GM18508 (cell line): Measurements from ENCODE around the gene GPS2.

Experiments used
- ATAC-seq: cut with Tn5 transposase; IDR thresholded peaks from one replicate; pipeline ENCODE4 v1.9.1; 2021; ENCODE audit warnings: moderate number of reproducible peaks; ENCODE audit not compliant: insufficient read depth, unreplicated experiment

Gene GPS2, protein sequence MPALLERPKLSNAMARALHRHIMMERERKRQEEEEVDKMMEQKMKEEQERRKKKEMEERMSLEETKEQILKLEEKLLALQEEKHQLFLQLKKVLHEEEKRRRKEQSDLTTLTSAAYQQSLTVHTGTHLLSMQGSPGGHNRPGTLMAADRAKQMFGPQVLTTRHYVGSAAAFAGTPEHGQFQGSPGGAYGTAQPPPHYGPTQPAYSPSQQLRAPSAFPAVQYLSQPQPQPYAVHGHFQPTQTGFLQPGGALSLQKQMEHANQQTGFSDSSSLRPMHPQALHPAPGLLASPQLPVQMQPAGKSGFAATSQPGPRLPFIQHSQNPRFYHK

DNA sequence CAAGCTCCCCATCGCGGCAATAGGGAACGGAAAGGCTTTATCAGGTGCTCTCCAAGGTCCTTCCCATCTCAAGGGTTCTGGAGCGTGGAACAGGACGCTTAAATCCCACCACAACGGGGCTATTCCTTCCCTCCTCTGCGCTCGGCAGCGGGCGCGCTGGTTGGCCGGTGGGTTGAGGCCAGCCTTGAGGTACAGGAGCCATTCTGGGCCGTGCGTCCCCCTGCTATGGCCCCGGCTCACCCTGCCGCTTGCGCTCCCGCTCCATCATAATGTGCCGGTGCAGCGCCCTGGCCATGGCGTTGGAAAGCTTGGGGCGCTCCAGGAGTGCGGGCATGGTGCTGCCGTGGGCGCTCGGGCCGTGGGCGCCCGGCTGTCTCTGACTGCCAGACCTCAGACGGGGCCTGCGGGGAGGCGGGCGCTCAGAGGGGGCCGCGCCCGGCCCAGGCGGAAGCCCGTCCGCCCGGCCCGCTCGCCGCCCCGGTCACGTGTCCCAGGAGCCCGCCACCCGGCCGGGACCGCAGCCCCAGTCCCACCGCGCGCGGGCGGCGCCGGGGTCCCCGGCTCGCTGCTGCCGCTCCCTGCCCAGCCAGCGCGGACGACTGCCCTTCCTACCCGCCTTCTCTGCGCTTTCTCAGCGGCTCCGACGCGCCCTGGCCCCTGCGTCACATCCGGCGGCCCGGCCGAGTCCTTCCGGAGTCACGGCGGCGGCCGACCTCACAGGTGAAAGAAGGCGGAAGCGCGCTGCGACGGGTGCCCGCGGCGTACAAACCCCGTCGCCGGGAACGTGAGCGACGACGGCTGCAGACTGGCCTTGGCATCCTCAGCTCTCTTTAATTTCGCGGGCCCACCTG lies at the start of gene GPS2:
GPS2 (minus strand) TSS at position 642 of the 851 bp plus-strand sequence; CDS start at position 334, 308 bp downstream.
- ATAC-seq: no peak

DNA sequence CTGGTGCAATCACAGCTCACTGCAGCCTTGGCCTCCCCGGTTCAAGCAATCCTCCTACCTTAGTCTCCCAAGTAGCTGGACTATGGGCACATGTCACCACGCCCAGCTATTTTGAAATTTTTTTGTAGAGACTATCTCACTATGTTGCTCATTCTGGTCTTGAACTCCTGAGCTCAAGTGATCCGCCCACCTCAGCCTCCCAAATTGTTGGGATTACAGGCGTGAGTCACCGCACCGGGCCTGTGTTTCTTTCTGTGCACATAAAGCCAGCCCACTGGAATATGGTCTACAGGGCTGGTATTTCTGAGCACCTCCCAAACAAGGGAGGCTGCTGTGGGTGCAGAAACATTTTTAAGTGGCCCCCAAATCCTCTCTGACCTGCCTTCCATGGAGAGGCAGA lies 48.2 kb upstream of the GPS2 start:
- no peak for ATAC-seq

DNA sequence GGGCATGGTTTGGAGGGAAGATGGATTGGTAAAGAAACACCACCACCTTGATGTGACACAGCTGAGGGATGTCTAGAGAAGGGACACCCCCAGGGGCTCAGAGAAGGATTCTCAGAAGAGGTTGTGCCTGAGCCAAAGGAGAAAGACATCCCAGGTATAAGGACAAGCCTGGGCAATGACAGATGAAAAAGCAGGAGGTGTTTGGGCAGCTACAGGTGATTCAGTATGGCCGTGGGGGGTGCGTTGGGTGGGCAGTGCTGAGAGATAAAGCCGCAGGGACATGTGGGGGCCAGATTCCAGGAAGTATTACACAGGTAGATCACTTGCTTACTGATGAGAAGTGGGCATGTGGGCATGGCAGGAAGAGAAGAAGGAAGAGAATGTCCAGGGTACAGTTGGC lies 46.7 kb upstream of the GPS2 start:
- ATAC-seq: no peak

DNA sequence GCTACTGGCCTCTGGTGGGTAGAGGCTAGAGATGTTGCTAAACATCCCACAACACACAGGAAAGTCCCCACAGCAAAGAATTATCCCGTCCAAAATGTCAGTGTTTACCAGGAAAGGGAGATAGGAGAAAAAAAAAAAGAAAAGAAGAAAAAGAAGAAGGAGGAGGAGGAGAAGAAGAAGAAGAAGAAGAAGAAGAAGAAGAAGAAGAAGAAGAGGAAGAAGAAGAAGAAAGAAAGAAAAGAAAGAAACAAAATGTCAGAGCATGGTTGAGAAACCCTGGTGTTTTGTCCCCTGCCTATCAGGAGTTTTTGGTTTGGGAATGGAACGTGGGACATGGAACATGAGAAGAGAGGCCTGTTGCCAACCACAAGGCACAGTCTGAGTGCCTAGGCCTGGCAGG lies 42.2 kb upstream of the GPS2 start:
- ATAC-seq: no peak

DNA sequence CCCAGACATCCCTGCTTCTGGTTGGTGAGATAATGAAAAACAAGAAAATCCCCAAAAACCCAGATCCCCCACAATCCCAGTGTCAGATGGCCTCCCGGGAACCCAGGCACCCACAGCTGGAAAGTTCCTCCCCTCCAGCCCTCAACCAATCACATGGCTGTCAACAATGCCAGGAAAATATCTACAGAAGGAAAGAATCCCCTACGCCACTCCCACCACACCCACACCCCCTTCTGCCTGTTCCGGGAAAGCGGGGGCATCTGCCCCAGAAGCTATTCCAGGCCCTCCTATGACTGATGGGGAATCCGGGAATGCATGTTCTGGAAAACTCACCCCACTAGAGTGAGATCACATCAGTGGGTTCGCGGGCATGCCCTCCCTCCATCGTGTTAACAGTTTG lies 41.6 kb upstream of the GPS2 start:
- no peak for ATAC-seq

DNA sequence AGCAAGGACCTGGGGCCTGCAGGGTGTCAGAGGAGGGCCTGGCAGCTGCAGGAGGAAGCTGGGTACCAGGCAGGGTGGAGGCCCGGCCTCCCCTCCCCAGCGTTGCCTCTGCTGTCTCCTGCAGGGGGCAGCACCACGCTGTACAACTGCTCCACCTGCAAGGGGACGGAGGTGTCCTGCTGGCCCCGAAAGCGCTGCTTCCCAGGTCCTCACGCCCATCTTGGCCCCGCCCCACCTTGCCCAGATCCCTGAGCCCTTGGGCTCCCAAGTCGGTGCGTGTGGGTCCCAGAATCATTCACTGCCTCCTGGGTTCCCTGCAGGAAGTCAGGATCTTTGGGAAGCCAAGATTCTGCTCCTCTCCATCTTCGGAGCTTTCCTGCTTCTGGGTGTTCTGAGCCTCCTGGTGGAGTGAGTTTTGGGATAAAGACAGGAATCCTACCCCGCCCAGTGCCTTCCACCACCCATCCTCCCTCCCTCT lies 41.0 kb upstream of the GPS2 start:
- ATAC-seq: no peak

DNA sequence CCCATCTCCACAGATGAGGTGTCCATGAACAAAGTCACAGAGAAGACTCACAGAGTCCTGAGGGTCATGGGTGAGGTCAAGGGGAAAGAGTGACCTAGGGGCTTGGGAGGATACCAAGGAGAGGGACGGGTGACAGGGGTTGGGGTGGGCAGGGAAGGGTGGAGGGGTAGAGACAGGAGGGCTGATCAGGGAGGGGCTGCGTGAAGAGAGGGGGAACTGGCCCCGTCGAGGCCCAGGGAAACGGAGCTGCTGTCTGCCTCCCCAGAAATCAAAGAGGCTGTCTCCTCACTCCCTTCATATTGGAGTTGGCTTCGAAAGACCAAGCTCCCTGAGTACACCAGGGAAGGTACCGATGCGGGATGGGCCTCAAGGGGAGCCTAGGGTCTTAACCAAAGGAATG lies 40.4 kb upstream of the GPS2 start:
- no peak for ATAC-seq

DNA sequence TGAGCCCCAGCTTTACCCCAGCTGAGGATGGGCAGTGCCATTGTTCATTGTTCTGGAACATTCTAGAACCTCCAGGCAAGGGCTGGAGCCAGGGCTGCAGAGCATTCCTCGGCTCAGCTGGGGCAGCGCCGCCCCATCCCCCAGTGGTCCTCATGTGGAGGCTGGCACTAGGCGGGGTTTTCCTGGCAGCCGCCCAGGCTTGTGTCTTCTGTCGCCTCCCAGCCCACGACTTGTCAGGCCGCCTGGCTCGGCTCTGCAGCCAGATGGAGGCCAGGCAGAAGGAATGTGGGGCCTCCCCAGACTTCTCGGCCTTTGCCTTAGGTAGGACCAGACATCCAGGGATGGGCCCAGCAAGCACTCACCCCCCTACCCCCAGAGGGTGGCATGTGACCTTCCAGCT lies 39.9 kb upstream of the GPS2 start, which contains the start of gene TMEM95:
TMEM95 (plus strand) TSS at position 104 of the 400 bp plus-strand sequence; CDS start at position 153, 49 bp downstream.
- ATAC-seq: no peak

DNA sequence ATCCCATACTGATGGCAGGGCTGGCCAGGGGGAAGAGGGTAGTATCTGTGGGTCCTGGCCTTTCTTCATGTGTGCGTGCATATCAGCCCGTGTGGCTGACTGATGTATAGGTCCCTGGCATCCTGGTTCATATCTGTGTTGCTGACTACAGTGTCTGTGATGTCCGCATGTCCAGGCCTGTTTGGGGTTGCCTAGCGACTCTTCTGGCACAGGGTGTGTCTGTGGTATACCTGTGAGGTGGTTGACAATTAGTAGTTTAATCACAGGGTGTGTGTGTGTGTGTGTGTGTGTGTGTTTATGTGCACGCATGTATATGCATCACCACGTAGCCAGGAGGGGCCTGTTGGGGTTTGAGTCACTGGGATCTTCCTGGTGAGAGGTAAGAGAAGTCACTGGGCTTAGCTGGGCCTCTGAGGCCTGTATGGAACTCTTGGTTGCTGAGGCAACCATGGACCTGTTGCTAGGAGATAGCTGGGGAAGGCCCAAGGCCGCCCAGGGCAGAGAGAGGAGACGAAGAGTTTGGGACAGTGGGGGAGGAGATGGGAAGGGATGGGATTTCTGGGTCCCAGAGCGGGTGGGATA lies 39.2 kb upstream of the GPS2 start:
- no peak for ATAC-seq

DNA sequence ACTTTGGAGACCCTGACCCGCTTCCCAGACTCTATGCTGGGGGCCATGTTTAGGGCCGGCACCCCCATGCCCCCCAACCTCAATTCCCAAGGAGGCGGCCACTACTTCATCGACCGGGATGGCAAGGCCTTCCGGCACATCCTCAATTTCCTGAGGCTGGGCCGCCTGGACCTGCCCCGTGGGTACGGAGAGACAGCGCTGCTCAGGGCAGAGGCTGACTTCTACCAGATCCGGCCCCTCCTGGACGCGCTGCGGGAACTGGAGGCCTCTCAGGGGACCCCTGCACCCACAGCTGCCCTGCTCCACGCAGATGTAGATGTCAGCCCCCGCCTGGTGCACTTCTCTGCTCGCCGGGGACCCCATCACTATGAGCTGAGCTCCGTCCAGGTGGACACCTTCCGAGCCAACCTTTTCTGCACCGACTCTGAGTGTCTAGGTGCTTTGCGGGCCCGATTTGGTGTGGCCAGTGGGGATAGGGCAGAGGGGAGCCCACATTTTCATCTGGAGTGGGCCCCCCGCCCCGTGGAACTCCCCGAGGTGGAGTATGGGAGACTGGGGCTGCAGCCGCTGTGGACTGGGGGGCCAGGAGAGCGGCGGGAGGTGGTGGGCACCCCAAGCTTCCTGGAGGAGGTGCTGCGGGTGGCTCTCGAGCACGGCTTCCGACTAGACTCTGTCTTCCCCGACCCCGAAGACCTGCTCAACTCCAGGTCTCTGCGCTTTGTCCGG lies 37.9 kb upstream of the GPS2 start:
- no peak for ATAC-seq

DNA sequence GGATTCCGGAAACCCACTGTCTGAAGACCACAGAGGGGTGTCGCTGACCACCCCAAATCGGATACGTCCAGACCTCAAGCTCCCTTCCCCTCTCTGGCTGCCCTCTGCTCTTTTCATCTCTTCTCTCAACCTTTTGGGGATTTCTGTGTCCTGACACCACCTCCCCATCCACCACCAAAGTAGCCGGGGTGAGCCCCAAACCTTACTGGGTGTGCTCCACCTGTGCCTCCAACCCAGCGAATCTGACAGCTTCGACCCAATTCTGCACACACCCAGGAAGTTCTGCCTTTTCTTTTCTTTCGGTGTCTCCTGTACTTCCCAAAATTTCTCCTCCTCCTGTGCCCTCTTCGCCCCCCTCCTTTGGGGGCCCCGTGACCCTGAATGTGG lies 37.3 kb upstream of the GPS2 start:
- ATAC-seq: no peak

DNA sequence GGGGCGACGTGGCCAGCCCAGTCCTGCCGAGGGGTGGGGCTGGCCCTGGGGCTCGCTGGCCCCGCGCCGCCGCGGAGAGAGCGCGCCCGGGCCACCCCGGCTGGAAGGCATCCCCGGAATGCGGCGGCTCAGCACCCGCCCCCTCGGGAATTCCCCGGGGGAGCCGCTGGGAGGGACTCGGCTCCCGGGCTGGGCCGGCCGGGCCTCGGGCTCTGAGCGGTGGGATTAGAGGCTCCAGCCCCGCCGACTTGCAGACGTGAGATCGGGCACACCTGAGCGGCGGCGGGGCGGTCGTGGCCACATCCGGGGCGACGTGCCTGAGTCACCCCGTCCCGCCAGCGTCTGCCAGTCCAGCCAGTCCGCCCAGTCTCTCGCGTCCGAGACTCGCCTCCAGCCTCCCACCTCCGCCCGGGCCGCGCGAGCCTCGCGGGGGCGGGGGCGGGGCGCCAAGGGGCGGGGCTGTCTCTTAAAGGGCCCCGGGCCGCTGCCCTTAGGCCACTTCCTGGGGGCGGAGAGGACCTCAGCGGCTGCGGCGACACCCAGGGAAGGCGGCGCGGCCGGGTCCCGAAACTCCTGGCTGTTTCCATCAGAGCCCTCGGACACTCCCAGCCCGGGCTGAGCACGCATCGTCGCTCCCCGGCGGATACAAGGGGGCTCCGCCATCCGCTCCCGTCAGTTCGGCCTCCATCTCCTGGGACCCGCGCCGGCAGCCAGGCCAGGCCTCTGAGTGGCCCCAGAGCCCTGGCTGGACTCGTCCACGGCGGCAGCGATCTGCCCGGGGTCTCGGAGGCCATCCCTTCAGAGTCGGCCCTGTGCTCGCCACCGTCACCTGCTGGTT lies 36.7 kb upstream of the GPS2 start, which contains the start of gene KCTD11:
KCTD11 (plus strand) TSS at position 498 of the 838 bp plus-strand sequence.
- ATAC-seq: no peak

DNA sequence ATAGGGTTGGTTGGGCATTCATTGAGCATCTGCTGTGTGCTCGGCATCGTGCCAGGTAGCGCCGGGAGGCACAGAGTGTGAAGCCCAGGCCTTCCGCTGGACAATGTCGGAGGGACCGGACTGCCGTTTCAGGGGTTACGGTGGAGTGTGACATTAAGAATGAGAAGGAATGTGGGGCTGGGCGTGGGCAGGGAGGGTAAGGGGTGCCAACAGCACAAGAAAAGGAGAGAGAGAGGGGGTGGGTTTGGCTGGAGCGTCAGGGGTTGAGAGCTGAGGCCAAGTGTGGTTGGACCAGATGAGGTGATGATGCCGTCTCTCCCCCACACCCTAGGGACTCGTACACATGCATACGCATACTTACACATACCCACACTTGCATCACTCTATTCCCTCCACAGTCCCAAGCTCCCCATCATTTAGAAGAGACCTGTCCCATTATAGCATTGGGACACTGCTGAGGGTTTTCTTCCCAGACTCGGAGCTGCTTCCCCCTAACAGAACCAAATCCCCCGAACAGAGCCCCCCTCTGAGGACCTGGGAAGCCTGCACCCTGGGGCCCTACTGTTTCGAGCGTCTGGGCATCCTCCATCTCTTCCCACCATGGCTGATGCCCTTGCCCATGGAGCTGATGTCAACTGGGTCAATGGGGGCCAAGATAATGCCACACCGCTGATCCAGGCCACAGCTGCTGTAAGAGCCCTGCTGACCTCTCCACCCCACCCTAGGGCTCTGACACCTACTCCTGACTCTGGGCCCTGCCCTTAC lies 33.5 kb upstream of the GPS2 start:
- ATAC-seq: no peak

DNA sequence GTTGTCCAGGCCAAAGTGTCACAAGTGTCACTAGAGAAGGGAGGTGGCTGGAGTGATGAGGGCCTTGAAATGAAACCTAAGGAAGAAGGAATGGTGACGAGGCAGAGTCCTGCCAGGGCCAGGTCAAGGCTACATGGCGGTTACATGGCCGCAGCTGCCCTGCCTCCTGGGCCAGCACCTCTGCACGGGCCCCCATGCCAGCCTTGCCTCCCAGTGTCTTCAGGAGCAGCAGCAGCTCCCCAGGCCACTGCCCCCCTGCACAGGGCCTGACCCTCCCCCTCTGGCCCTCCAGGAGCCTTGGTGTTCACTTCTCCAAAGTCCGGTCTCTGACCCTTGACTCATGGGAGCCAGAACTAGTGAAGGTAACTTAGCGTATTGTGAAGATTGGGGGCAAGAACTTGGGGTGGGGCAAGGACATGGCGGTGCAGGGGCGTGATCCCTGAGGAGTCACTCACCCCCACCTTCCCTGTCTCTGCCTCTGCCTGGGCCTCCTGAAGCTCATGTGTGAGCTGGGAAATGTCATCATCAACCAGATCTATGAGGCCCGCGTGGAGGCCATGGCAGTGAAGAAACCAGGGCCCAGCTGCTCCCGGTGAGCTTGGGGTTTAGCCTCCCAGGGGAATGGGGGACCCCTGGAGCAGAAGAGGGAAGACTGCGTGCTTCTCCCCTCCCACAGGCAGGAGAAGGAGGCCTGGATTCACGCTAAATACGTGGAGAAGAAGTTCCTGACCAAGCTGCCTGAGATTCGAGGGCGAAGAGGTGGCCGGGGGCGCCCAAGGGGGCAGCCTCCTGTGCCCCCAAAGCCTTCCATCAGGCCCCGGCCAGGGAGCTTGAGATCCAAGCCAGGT lies 32.7 kb upstream of the GPS2 start:
- ATAC-seq: no peak

DNA sequence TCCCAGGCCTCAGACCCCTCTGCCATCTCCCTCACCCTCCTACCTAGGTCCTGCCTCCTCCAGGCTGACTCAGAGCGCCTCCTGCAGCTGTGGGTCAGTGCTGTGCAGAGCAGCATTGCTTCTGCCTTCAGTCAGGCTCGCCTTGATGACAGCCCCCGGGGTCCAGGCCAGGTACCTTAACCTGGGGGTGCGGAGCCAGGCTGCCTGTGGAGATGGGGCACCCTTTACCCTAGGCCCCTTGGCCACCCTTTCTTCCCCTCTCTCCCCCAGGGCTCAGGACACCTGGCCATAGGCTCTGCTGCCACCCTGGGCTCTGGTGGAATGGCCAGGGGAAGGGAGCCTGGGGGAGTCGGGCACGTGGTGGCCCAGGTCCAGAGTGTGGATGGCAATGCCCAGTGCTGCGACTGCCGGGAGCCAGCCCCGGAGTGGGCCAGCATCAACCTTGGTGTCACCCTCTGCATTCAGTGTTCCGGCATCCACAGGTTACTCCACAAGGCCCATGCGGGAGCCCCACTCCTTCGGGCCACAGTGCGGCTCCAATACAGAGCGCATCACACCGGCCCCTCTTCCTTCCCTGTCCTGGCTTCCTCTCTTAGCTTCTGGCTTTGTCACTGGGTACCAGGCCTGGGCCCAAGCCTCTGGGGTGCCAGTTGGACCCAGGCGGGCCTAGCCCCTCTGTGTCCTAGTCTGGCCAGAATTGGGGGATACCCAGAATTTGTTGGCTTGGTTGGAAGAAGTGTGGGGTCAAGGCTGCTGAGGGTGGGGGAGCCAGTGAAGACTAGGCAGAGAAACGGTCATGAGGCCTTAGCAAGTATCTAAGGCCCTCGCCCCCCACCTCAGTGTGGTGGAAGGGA lies 31.8 kb upstream of the GPS2 start:
- ATAC-seq: no peak

DNA sequence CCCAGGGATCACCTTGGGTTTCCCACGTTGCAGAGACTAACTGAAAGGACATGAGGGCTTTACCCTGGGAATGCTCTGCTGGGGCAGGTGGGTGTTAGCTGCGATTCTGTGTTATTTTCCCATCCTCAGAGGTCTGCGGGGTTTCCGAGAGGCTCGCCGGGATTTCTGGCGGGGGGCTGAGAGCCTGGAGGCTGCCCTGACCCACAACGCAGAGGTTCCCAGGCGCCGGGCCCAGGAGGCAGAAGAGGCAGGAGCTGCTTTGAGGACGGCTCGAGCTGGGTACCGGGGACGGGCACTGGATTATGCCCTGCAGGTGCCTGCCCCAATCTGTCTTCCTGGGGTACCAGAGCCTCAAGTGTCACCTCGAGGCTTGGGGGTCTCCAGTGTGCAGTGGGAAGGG lies 28.1 kb upstream of the GPS2 start:
- ATAC-seq: no peak

DNA sequence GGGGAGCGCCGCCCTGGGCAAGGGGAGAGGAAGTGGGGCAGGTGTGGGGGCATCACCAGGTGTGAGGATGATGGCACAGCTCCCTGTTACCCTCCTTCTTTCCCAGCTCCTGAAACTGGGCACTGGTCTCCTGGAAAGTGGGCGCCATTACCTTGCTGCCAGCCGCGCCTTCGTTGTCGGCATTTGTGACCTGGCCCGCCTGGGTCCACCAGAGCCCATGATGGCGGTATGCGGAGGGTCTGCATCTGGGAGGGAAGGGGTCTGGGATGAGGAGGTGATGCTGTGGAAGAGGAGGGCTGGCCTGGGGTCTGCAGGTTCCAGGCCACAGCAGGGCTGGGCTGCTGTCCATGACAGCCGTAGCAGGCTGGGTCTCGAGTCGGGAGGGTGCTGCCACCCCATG lies 26.7 kb upstream of the GPS2 start:
- ATAC-seq: no peak
